BE2C (cell line): ENCODE data around the gene MEF2A.

ENCODE experiments used
- DNase-seq: peaks from one replicate; pipeline ENCODE4 v3.0.0-alpha.2; 2020
- H3K27me3 ChIP-seq: fragments of 250-450 bp; sonication (Bioruptor Pico); 2 replicates; pipeline ENCODE4 v1.5.1; 2020; ENCODE audit warnings: mild to moderate bottlenecking
- H3K36me3 ChIP-seq: fragments of 250-450 bp; sonication (Bioruptor Pico); 2 replicates; pipeline ENCODE4 v1.5.1; 2020; ENCODE audit warnings: mild to moderate bottlenecking
- H3K4me1 ChIP-seq: fragments of 250-450 bp; sonication (Bioruptor Pico); 2 replicates; pipeline ENCODE4 v1.5.1; 2020
- H3K4me3 ChIP-seq: 2 replicates; pipeline ENCODE4 v1.5.1; 2011; ENCODE audit warnings: low read depth, low read length
- H3K9me3 ChIP-seq: fragments of 250-450 bp; sonication (Bioruptor Pico); 2 replicates; pipeline ENCODE4 v1.5.1; 2020
- TF ChIP-seq, protein P1 (sequence below): IDR thresholded peaks from 2 replicates; pipeline ENCODE4 v1.5.1; 2012; ENCODE audit warnings: mild to moderate bottlenecking, low read depth, low read length

MEF2A gene

DNA sequence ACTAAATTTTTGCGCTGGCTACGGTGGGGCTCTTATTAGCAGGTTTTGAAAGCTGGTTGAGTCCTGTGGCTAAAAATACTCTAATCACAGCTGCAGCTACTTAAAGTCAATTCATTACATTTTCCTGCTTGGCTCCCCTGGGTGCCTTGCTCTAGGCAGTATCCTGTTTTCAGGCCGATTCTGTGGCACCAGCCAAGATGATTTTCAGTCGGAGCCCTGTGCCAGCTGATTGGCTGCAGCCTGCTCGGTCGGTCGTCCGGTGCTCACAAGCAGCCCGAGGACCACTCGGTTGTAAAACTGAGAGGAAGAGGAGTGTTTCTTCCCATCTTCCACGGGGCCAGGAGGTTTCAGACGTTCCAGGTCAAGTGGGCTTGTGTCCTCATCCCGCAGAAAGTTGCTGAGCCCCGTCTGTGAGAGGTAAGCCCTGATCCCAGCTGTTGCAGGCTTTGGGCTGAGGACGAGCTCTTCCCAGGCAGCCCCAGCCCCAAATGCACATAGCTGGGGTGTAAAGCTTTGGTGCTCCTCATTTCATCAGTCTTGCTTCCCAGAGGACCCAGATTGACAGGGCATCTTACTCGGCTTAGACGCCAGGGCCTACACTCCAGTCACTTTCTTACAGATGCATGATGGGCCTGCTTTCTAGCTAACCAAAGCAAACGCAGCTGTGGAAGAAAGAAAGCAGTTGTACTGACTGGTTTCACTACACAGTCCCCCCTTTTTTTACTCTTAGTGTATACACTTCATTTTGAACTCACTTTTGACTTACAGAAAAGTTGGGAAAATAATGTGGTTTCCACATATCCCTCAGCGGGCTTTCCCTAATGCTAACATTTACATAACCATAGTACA is 151.6 kb downstream of the MEF2A start:
- no peaks in the 10 kb centered on the region for H3K4me1 ChIP-seq
- peaks cover 10% of the 10 kb centered on the region; the same call in 1 of the 2 replicates for H3K36me3 ChIP-seq
- TF ChIP-seq, protein P1, sequence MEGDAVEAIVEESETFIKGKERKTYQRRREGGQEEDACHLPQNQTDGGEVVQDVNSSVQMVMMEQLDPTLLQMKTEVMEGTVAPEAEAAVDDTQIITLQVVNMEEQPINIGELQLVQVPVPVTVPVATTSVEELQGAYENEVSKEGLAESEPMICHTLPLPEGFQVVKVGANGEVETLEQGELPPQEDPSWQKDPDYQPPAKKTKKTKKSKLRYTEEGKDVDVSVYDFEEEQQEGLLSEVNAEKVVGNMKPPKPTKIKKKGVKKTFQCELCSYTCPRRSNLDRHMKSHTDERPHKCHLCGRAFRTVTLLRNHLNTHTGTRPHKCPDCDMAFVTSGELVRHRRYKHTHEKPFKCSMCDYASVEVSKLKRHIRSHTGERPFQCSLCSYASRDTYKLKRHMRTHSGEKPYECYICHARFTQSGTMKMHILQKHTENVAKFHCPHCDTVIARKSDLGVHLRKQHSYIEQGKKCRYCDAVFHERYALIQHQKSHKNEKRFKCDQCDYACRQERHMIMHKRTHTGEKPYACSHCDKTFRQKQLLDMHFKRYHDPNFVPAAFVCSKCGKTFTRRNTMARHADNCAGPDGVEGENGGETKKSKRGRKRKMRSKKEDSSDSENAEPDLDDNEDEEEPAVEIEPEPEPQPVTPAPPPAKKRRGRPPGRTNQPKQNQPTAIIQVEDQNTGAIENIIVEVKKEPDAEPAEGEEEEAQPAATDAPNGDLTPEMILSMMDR = no peak
- H3K9me3 ChIP-seq = no peaks in the 10 kb centered on the region
- no peak for DNase-seq
- no peaks in the 10 kb centered on the region for H3K27me3 ChIP-seq
- no peak overlapping the region for H3K4me3 ChIP-seq

DNA sequence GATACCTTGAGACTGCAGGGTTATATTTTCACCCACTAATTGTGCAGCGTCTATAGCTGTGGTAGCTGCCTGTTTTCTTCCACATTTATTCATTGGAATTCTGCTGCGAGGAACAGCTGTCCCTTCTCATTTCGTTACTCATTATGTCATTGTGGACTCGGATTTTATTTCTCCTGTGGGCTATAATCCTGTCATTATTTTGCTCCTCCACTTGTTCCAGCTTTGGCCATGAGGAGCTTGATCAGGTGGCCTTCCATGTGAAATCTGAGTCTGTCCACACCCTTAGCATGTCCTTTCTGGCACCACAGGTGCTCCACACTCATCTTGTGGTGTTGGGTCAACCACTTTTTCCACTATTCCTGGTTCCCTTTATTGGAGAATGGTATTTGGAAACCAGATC is 152.6 kb downstream of the MEF2A start:
- no peaks in the 10 kb centered on the region for H3K27me3 ChIP-seq
- TF ChIP-seq, protein P1 = no peak
- no peaks in the 10 kb centered on the region for H3K9me3 ChIP-seq
- DNase-seq = no peak
- no peak overlapping the region for H3K4me3 ChIP-seq
- 0 out of 2 replicates have a peak, but pooled peaks cover 5% of the 10 kb centered on the region for H3K36me3 ChIP-seq
- no peaks in the 10 kb centered on the region for H3K4me1 ChIP-seq

DNA sequence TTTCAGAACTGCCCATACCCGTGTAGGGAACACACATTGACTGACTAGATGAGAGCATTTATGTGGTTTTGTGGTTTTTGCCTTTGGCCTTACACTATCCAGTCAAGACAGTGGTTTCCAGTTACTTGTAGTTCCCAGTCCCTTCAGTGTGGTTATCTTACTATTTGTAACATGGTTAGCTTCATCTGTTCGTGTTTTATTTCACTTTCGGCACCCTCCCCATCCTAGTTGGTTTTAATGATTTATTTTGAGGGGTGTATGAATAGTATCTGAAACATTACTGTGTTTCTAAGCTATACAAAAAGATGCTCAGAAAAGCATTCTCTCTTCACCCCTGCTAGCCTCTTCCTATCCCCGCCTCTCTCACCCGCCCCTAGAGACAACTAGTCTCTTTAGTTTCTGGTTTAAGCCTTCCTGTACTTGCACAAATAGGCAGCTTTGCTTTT is 153.3 kb downstream of the MEF2A start:
- Histone ChIP-seq H3K9me3 (no peaks in the 10 kb centered on the region), H3K36me3 (0 out of 2 replicates have a peak, but pooled peaks cover 5% of the 10 kb centered on the region), H3K4me1 (no peaks in the 10 kb centered on the region), H3K4me3 (no peak overlapping the region), H3K27me3 (no peaks in the 10 kb centered on the region)
- no peak for DNase-seq
- TF ChIP-seq, protein P1 = no peak

DNA sequence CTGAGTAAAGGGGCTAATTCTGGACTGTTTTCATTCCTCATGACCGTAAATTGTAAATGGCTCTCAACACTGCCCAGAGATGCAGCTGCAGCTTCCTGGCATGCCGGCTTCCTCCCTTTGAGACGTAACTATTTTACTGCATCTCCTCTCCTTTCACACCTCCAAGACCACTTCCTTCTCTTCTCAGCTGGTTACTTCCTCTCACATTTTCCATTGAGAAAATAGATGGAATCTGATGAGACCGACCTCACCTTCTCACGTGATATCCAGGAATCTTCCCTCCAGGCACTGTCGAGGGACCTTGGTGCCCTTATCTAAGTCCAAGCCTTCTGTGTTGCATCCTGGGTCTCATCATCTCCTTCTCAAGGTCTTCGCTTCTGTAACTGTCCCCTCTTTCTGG is 154.7 kb downstream of the MEF2A start:
- Histone ChIP-seq H3K36me3 (0 out of 2 replicates have a peak, but pooled peaks cover 5% of the 10 kb centered on the region), H3K4me3 (no peak overlapping the region), H3K9me3 (no peaks in the 10 kb centered on the region), H3K27me3 (no peaks in the 10 kb centered on the region), H3K4me1 (no peaks in the 10 kb centered on the region)
- DNase-seq = no peak
- TF ChIP-seq, protein P1 = no peak

DNA sequence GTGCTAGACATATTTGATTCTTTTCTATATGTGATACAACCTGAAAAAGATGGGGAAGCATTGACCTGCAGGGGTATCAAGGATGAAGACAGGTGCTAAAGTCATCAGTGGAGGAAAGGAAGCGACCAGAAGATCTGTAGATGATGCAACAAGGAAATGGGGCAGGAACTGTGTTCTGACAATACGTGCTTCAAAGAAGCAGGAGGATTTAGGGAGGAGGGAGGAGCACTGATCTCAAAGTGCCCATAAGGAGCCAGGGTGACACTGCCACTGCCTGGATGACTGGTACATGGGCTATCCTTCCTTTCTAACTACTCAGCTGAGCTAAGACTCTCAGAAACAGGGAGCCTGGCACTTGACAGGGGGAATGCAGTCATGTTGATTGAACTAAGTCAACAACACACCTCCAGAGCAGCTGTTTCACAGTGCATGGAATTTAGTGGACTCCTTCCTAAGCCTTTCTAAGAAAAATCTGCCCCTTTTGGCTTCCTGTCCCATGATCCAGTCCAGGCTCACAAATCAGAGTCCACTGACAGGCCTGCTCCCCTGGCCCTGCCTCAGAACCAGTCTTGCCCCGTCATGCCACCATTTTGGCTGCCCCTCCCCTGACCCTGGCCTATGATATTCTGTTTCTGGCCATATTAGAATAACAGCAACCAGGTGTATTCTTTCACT is 155.5 kb downstream of the MEF2A start:
- no peak overlapping the region for H3K4me3 ChIP-seq
- no peaks in the 10 kb centered on the region for H3K4me1 ChIP-seq
- no peaks in the 10 kb centered on the region for H3K9me3 ChIP-seq
- no peaks in the 10 kb centered on the region for H3K27me3 ChIP-seq
- H3K36me3 ChIP-seq = no peaks in the 10 kb centered on the region
- TF ChIP-seq, protein P1 = no peak
- no peak for DNase-seq

DNA sequence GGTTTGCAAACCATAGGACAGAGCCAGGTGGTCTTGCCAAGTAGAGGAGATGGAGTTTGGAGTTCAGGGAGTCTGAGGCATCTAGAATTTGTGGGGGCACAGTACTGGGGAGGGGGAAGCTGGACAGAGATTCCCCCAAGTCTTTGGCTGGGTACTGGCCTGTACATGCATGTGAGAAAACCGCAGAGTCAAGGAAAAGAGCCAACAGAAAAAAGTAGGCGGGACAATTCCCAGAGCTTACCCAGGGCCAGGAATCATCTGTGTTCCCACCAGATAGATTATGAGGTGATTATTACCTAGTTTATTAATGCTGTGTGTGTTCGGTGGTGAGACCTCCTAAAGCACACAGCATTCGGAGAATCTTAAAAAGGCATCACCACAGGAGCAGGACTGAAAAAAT is 156.1 kb downstream of the MEF2A start:
- Histone ChIP-seq H3K9me3 (no peaks in the 10 kb centered on the region), H3K4me3 (no peak overlapping the region), H3K4me1 (no peaks in the 10 kb centered on the region), H3K36me3 (no peaks in the 10 kb centered on the region), H3K27me3 (no peaks in the 10 kb centered on the region)
- TF ChIP-seq, protein P1 = no peak
- no peak for DNase-seq
